ENCODE measurements around the gene GPR61.

GRCh38 chr1:109531826-109532364, 7.8 kb upstream of the GPR61 start:
- TF ChIP-seq, protein P1, sequence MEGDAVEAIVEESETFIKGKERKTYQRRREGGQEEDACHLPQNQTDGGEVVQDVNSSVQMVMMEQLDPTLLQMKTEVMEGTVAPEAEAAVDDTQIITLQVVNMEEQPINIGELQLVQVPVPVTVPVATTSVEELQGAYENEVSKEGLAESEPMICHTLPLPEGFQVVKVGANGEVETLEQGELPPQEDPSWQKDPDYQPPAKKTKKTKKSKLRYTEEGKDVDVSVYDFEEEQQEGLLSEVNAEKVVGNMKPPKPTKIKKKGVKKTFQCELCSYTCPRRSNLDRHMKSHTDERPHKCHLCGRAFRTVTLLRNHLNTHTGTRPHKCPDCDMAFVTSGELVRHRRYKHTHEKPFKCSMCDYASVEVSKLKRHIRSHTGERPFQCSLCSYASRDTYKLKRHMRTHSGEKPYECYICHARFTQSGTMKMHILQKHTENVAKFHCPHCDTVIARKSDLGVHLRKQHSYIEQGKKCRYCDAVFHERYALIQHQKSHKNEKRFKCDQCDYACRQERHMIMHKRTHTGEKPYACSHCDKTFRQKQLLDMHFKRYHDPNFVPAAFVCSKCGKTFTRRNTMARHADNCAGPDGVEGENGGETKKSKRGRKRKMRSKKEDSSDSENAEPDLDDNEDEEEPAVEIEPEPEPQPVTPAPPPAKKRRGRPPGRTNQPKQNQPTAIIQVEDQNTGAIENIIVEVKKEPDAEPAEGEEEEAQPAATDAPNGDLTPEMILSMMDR (IDR thresholded peaks at IDR 0.05) = no peak
- TF ChIP-seq POLR2A (IDR thresholded peaks at IDR 0.05) = no peak
